Body of pancreas (tissue), 4 donors: Measurements from ENCODE around the gene SCN3A. TPM values are rescaled to one million over a fixed set of nuclear protein-coding genes. Genes with fewer than 3 reads are reported as not detected.

Source experiments
- ATAC-seq: fragments of 150-250 bp; one replicate; pipeline ENCODE4 v1.9.1; 2016
- DNase-seq, 4 donors: peaks; one replicate each; pipeline ENCODE4 v3.0.0-alpha.2; 2019
- H3K27ac ChIP-seq, 4 donors: fragments of 200-600 bp; sonication (generic); 1 replicate in 3 of 4; 2 replicates in 1 of 4; pipeline versions ENCODE4 v1.5.1 to v1.6.1; 2016 to 2019; ENCODE audit warnings: mild to moderate bottlenecking in 1 of 4, mixed read lengths in 1 of 4, moderate library complexity in 1 of 4
- H3K27me3 ChIP-seq, 2 donors: fragments of 200-600 bp; sonication (generic); one replicate each; pipeline ENCODE4 v1.6.0; 2016; ENCODE audit warnings: mild to moderate bottlenecking in 1 of 2
- H3K36me3 ChIP-seq, 2 donors: fragments of 200-600 bp; sonication (generic); replicated peaks in 1 of 2; 2 replicates each; pipeline ENCODE4 v1.5.1; 2016; ENCODE audit warnings: low read depth in 2 of 2; ENCODE audit not compliant: insufficient read depth in 1 of 2
- H3K4me1 ChIP-seq: fragments of 200-600 bp; sonication (generic); one replicate; pipeline ENCODE4 v1.6.0; 2016
- H3K4me3 ChIP-seq, 2 donors: fragments of 200-600 bp; sonication (generic); 1 replicate in 1 of 2; 2 replicates in 1 of 2; pipeline ENCODE4 v1.5.1; 2016 to 2019
- H3K9me3 ChIP-seq, 3 donors: fragments of 200-600 bp; sonication (generic); 1 replicate in 2 of 3; 2 replicates in 1 of 3; pipeline ENCODE4 v1.5.1; 2016
- CTCF ChIP-seq, 7 experiments: fragments of 450-650 bp in 4 of 7; fragments of 200-600 bp in 3 of 7; sonication (generic) in 3 of 7; IDR thresholded peaks; one replicate each; pipeline ENCODE4 v1.5.1; 2016 to 2019; ENCODE audit warnings: antibody characterized with exemption in 7 of 7
- POLR2A ChIP-seq, 3 donors: fragments of 450-650 bp; IDR thresholded peaks; one replicate each; pipeline ENCODE4 v1.6.1; 2016; ENCODE audit warnings: antibody characterized with exemption in 3 of 3, mild to moderate bottlenecking in 2 of 3
- WGBS, 2 donors: methylation state at CpG; one replicate each; pipeline ENCODE4 v1.1.5; 2017; 5-methylcytosine and 5-hydroxymethylcytosine counted together
- intact Hi-C: fragments of 100-400 bp; cut with DNase I; formaldehyde crosslinking; loops from one replicate; pipeline ENCODE4 v1.15.1; 2023
- total RNA-seq, 2 donors: library from RNA; depleted of rRNA; stranded (reverse); fragments of >200 nt; gene quantifications; one replicate each; pipeline ENCODE4 v1.1.0, GENCODE V29; 2016

SCN3A gene
- total RNA-seq, 2 donors from 2014 or later = 0.33 to 0.52 TPM

- Histone ChIP-seq H3K36me3 (no peaks in the 10 kb centered on the region), H3K27me3 (no peaks in the 10 kb centered on the region), H3K4me3 (no peak overlapping the region), H3K27ac (no peak overlapping the region), H3K9me3 (no peaks in the 10 kb centered on the region), H3K4me1 (no peaks in the 10 kb centered on the region)
- DNase-seq = no peak
- intact Hi-C loops = no loop called here
- TF ChIP-seq CTCF (IDR thresholded peaks at IDR 0.05) = no peak
- TF ChIP-seq POLR2A (IDR thresholded peaks at IDR 0.05) = no peak
- ATAC-seq = no peak
Measured at GRCh38 chr2:165082479-165082878, 121.4 kb downstream of the SCN3A start.

GRCh38 chr2:165081276-165081675 is 122.6 kb downstream of the SCN3A start:
- ATAC-seq (no peak), DNase-seq (no peak)
- Histone ChIP-seq H3K9me3 (no peaks in the 10 kb centered on the region), H3K4me3 (no peak overlapping the region), H3K4me1 (no peaks in the 10 kb centered on the region), H3K27me3 (no peaks in the 10 kb centered on the region), H3K36me3 (no peaks in the 10 kb centered on the region), H3K27ac (no peak overlapping the region)
- TF ChIP-seq POLR2A (IDR thresholded peaks at IDR 0.05) (no peak), CTCF (IDR thresholded peaks at IDR 0.05) (no peak)
- intact Hi-C loops = no loop called here

GRCh38 chr2:165079432-165079831 is 124.4 kb downstream of the SCN3A start:
- ATAC-seq = no peak
- no peak for DNase-seq
- H3K4me3 ChIP-seq = no peak overlapping the region
- intact Hi-C loops = no loop called here
- no peak overlapping the region for H3K27ac ChIP-seq
- H3K27me3 ChIP-seq = no peaks in the 10 kb centered on the region
- H3K4me1 ChIP-seq = no peaks in the 10 kb centered on the region
- no peak for TF ChIP-seq CTCF (IDR thresholded peaks at IDR 0.05)
- no peak for TF ChIP-seq POLR2A (IDR thresholded peaks at IDR 0.05)
- WGBS, 2 donors = 72 to 73% methylated on average over 4 of the region's 4 CpGs
- no peaks in the 10 kb centered on the region for H3K36me3 ChIP-seq
- peaks cover 0 to 8% (median 0%) of the 10 kb centered on the region in 3 donors for H3K9me3 ChIP-seq

- Histone ChIP-seq H3K4me3 (no peak overlapping the region), H3K9me3 (peaks cover 0 to 8% (median 0%) of the 10 kb centered on the region in 3 donors), H3K27me3 (no peaks in the 10 kb centered on the region), H3K36me3 (no peaks in the 10 kb centered on the region), H3K4me1 (no peaks in the 10 kb centered on the region), H3K27ac (no peak overlapping the region)
- DNase-seq (no peak), ATAC-seq (no peak)
- TF ChIP-seq POLR2A (IDR thresholded peaks at IDR 0.05) (no peak), CTCF (IDR thresholded peaks at IDR 0.05) (no peak)
- intact Hi-C loops = no loop called here
Measured at GRCh38 chr2:165078913-165079312, 124.9 kb downstream of the SCN3A start.

GRCh38 chr2:165074884-165075283 is 129.0 kb downstream of the SCN3A start:
- intact Hi-C loops = no loop called here
- H3K36me3 ChIP-seq = no peaks in the 10 kb centered on the region
- peaks cover 0 to 8% (median 0%) of the 10 kb centered on the region in 3 donors for H3K9me3 ChIP-seq
- H3K4me3 ChIP-seq = no peak overlapping the region
- H3K27ac ChIP-seq = no peak overlapping the region
- no peak for ATAC-seq
- H3K4me1 ChIP-seq = no peaks in the 10 kb centered on the region
- no peak for DNase-seq
- H3K27me3 ChIP-seq = no peaks in the 10 kb centered on the region
- TF ChIP-seq CTCF (IDR thresholded peaks at IDR 0.05) (no peak), POLR2A (IDR thresholded peaks at IDR 0.05) (no peak)
